Muscle layer of duodenum (tissue), 2 donors: Measurements from ENCODE around the gene WFDC2.

Source experiments
- H3K27ac ChIP-seq: one replicate; pipeline ENCODE4 v1.7.0; 2013; ENCODE audit warnings: mild to moderate bottlenecking, low read length
- H3K27me3 ChIP-seq: one replicate; pipeline ENCODE4 v1.7.0; 2013; ENCODE audit warnings: low read depth, mild to moderate bottlenecking, control low read depth, low read length
- H3K36me3 ChIP-seq, 2 donors: one replicate each; pipeline ENCODE4 v1.7.0; 2013; ENCODE audit warnings: low read length in 2 of 2, control low read depth in 1 of 2, mild to moderate bottlenecking in 1 of 2; ENCODE audit not compliant: insufficient read depth in 2 of 2, control insufficient read depth in 1 of 2
- H3K4me1 ChIP-seq, 2 donors: one replicate each; pipeline ENCODE4 v1.7.0; 2013; ENCODE audit warnings: low read length in 2 of 2, mild to moderate bottlenecking in 2 of 2, control low read depth in 1 of 2, moderate library complexity in 1 of 2; ENCODE audit not compliant: insufficient read depth in 2 of 2, control insufficient read depth in 1 of 2
- H3K4me3 ChIP-seq, 2 donors: one replicate each; pipeline ENCODE4 v1.7.0; 2013; ENCODE audit warnings: low read length in 2 of 2, low read depth in 1 of 2, mild to moderate bottlenecking in 1 of 2
- H3K9me3 ChIP-seq, 2 donors: one replicate each; pipeline ENCODE4 v1.7.0; 2013; ENCODE audit warnings: low read length in 2 of 2, control low read depth in 1 of 2, mild to moderate bottlenecking in 1 of 2; ENCODE audit not compliant: control insufficient read depth in 1 of 2
- donor health status: healthy.

The WFDC2 gene

DNA sequence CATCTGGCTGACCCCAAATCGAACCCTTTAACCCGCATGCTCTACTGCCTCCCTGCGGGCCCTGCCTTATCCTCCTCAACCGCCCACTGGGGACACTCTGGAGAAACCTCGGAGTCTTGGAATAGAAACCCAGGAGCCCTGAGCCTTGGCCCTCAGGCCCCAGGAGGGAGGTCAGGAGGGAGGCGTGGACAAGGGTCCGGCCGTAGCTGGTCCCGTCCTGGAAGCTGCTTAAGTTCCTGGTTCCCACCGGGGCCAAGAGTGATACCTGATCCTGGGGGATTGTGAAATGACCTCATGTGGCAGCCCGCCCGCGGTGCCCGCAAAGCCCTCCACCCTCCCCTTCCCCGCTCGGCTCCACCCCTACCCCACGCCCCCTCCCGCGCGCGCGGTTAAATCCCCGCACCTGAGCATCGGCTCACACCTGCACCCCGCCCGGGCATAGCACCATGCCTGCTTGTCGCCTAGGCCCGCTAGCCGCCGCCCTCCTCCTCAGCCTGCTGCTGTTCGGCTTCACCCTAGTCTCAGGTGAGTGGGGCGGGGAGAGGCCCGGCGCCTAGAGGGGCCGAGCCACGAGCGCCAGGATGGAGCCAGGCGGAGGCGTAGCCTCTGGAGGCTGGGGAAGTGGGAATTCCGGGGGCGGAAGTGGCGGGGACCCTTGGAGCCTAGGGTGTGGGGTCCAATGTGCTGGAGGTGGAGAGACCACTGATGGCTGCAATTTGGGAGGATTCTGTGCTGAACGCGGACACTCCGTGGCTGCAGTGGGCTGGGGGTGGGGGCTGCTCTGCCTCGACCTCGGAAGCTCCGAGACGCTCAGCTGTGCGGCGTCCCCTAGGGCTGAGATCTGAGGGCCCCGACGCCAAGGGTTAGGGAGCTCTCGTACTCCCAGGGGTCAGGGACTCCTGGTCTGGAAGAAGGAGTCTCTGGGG, at the start of gene WFDC2:
Gene WFDC2, plus strand, starts transcription at position 418 of the 926 bp plus-strand sequence. Its CDS starts 29 bp downstream, at position 447.
- H3K27ac ChIP-seq, result no peak within 1 kb of the TSS
- no peaks in the 10 kb centered on the region for H3K9me3 ChIP-seq
- H3K36me3 ChIP-seq, result no peaks in the 10 kb centered on the region
- peaks cover 0 to 20% of the 10 kb centered on the region in 2 donors for H3K4me1 ChIP-seq
- peaks cover 10% of the 10 kb centered on the region for H3K27me3 ChIP-seq
- H3K4me3 ChIP-seq, result peak within 1 kb of the TSS; percentile 57 to 75

DNA sequence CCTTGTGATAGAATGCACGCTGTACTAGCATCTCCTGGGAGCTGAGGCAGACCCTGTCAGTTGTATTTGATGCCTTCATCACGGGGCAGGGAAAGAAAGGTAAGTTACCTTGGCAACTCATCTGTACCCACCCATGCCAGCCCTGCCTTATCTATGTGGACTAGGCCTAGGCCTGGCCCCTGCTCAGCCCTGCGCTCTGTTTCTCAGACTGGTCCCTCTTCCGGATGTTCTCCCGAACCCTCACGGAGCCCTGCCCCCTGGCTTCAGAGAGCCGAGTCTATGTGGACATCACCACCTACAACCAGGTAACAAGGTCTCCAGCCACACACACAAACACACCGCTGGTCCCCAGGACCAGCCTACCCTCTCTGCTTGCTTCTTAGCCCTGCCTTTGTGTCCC, 49.4 kb upstream of the WFDC2 start:
- H3K4me1 ChIP-seq, result peaks cover 17 to 33% of the 10 kb centered on the region in 2 donors
- H3K27ac ChIP-seq, result peak overlapping the region; percentile 82
- peaks cover 41 to 49% of the 10 kb centered on the region in 2 donors for H3K36me3 ChIP-seq
- no peaks in the 10 kb centered on the region for H3K9me3 ChIP-seq
- H3K4me3 ChIP-seq, result no peak overlapping the region
- H3K27me3 ChIP-seq, result no peaks in the 10 kb centered on the region

GRCh38 chr20:45423700-45424099, 45.9 kb upstream of the WFDC2 start:
- Histone ChIP-seq H3K36me3 (peaks cover 49 to 57% of the 10 kb centered on the region in 2 donors), H3K27me3 (no peaks in the 10 kb centered on the region), H3K4me3 (no peak overlapping the region), H3K27ac (no peak overlapping the region), H3K4me1 (peaks cover 8 to 13% of the 10 kb centered on the region in 2 donors), H3K9me3 (no peaks in the 10 kb centered on the region)

GRCh38 chr20:45425561-45425960, 44.0 kb upstream of the WFDC2 start:
- H3K4me3 ChIP-seq, result no peak overlapping the region
- H3K27ac ChIP-seq, result no peak overlapping the region
- no peaks in the 10 kb centered on the region for H3K27me3 ChIP-seq
- no peaks in the 10 kb centered on the region for H3K9me3 ChIP-seq
- peaks cover 36 to 49% of the 10 kb centered on the region in 2 donors for H3K36me3 ChIP-seq
- H3K4me1 ChIP-seq, result no peaks in the 10 kb centered on the region

DNA sequence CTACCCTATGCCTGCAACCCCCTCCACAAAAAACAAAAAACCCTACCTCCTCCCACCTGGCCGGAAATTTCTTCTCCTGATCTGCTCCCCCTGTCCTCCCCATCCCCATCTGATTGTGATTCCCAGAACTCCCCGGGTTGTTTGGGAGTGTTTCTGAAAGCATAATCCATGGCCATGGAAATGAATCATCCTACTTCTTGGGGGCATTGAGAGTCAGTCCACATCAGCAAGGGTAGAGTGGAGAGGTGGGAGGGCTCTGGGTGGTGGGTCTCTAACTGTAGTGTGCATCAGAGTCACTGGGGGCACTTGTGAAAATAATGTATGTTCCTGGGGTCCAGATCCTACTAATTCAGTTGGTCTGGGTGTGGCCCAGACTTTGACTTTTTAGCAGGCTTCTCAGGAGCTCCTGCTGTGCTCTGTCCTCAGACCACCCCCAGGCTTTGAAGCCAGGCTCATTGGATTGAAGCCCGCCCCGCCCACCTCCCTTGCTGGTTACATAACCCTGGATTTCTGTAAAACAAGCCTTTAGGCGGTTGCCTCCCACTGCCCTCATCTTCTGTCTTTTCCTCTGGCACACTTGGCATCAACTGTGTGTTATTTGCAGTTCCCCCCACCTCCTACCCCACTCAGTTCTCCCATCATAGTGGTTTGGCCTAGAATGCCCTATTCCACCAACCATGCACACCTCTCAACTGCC, 43.1 kb upstream of the WFDC2 start:
- H3K36me3 ChIP-seq, result peaks cover 27 to 40% of the 10 kb centered on the region in 2 donors
- H3K4me3 ChIP-seq, result no peak overlapping the region
- H3K27me3 ChIP-seq, result no peaks in the 10 kb centered on the region
- no peaks in the 10 kb centered on the region for H3K9me3 ChIP-seq
- H3K4me1 ChIP-seq, result no peaks in the 10 kb centered on the region
- no peak overlapping the region for H3K27ac ChIP-seq

- Histone ChIP-seq H3K9me3 (no peaks in the 10 kb centered on the region), H3K27me3 (no peaks in the 10 kb centered on the region), H3K27ac (no peak overlapping the region), H3K4me3 (no peak overlapping the region), H3K36me3 (peaks cover 24 to 32% of the 10 kb centered on the region in 2 donors), H3K4me1 (no peaks in the 10 kb centered on the region)
Measured at GRCh38 chr20:45427236-45428149, 42.1 kb upstream of the WFDC2 start.

GRCh38 chr20:45429618-45430017, 39.9 kb upstream of the WFDC2 start:
- Histone ChIP-seq H3K4me3 (no peak overlapping the region), H3K27ac (no peak overlapping the region), H3K4me1 (no peaks in the 10 kb centered on the region), H3K9me3 (no peaks in the 10 kb centered on the region), H3K27me3 (no peaks in the 10 kb centered on the region), H3K36me3 (peaks cover 10 to 16% of the 10 kb centered on the region in 2 donors)

- Histone ChIP-seq H3K4me3 (no peak overlapping the region), H3K36me3 (no peaks in the 10 kb centered on the region), H3K27me3 (no peaks in the 10 kb centered on the region), H3K27ac (no peak overlapping the region), H3K4me1 (peaks cover 0 to 3% of the 10 kb centered on the region in 2 donors), H3K9me3 (no peaks in the 10 kb centered on the region)
Measured at GRCh38 chr20:45432294-45432693, 37.3 kb upstream of the WFDC2 start.

DNA sequence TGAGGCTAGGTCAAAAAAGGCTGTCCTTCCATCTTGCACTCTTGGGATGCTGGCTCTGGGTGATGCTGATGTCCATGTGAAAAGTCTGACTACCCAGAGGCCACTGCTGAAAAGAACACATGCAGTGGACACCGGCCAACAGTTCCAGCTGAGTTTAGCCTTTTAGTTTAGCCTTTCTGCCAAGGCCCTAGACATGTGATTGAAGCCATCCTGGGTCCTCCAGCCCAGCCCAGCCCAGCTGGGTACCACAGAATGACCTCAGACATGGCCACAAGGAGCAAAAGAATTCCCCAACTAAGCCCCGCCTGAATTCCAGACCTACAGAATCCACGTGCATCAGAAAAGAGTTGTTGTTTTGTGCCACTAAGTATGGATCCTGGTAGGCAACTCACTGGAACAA, 36.2 kb upstream of the WFDC2 start:
- H3K27me3 ChIP-seq, result no peaks in the 10 kb centered on the region
- no peak overlapping the region for H3K4me3 ChIP-seq
- H3K4me1 ChIP-seq, result peaks cover 0 to 3% of the 10 kb centered on the region in 2 donors
- no peaks in the 10 kb centered on the region for H3K9me3 ChIP-seq
- H3K36me3 ChIP-seq, result no peaks in the 10 kb centered on the region
- H3K27ac ChIP-seq, result no peak overlapping the region

DNA sequence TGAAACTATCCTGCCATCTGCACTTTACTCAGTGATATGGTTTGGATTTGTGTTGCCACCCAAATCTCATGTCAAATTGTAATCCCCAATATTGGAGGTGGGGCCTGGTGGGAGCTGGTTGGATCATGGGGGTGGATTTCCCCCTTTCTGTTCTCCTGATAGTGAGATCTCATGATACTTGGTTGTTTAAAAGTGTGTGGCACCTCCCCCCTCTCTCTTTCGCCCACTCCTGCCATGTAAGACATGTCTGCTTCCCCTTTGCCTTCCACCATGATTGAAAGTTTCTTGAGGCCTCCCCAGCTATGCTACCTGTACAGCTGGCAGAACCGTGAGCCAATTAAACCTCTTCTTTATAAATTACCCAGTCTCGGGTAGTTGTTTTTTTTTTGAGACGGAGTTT, 35.6 kb upstream of the WFDC2 start:
- Histone ChIP-seq H3K27me3 (no peaks in the 10 kb centered on the region), H3K9me3 (no peaks in the 10 kb centered on the region), H3K36me3 (no peaks in the 10 kb centered on the region), H3K27ac (no peak overlapping the region), H3K4me3 (no peak overlapping the region), H3K4me1 (peaks cover 0 to 3% of the 10 kb centered on the region in 2 donors)
